NCI-H510A (cell line): ENCODE measurements around the gene PSME4.
"Not testable (repeated sequence)": the region's sequence is repeated elsewhere in the genome, so short reads cannot be mapped to it uniquely, and the experiment has no call there.

ENCODE experiments used
- DNase-seq: peaks from one replicate; lab custom pipeline; 2025; lab: John Stamatoyannopoulos, UW

The PSME4 gene

GRCh38 chr2:53886406-53887280 is 84.2 kb downstream of the PSME4 start:
- no peak for DNase-seq

GRCh38 chr2:53884883-53885282 is 85.9 kb downstream of the PSME4 start:
- DNase-seq, result no peak

- no peak for DNase-seq
Measured at GRCh38 chr2:53881986-53882385, 88.8 kb downstream of the PSME4 start.

GRCh38 chr2:53881360-53881759 is 89.4 kb downstream of the PSME4 start:
- DNase-seq, result no peak

- no peak for DNase-seq
Measured at GRCh38 chr2:53880756-53881155, 90.0 kb downstream of the PSME4 start.

- DNase-seq, result no peak
Measured at GRCh38 chr2:53877556-53877955, 93.2 kb downstream of the PSME4 start.

GRCh38 chr2:53877112-53877511 is 93.7 kb downstream of the PSME4 start:
- no peak for DNase-seq

GRCh38 chr2:53874401-53874950 is 96.3 kb downstream of the PSME4 start:
- DNase-seq, result no peak

- no peak for DNase-seq
Measured at GRCh38 chr2:53867773-53868172, 103.0 kb downstream of the PSME4 start.

- DNase-seq, result no peak
Measured at GRCh38 chr2:53867169-53867568, 103.6 kb downstream of the PSME4 start.

- DNase-seq, result no peak
Measured at GRCh38 chr2:53865962-53866361, 104.8 kb downstream of the PSME4 start.

GRCh38 chr2:53865264-53865663 is 105.5 kb downstream of the PSME4 start:
- DNase-seq, result no peak

GRCh38 chr2:53863538-53864227 is 107.1 kb downstream of the PSME4 start:
- no peak for DNase-seq

- DNase-seq, result no peak
Measured at GRCh38 chr2:53861824-53862223, 109.0 kb downstream of the PSME4 start.

- DNase-seq, result no peak
Measured at GRCh38 chr2:53859206-53860181, 111.3 kb downstream of the PSME4 start, which contains the start of gene GPR75. Gene GPR75, minus strand, starts transcription at chr2:53859967. Its CDS starts 5,211 bp downstream, at chr2:53854756.

GRCh38 chr2:53856272-53856671 is 114.5 kb downstream of the PSME4 start:
- DNase-seq, result no peak

- DNase-seq, result no peak
Measured at GRCh38 chr2:53854678-53855077, 116.1 kb downstream of the PSME4 start.

GRCh38 chr2:53852532-53852931 is 118.3 kb downstream of the PSME4 start:
- no peak for DNase-seq

- DNase-seq, result not testable (repeated sequence)
Measured at GRCh38 chr2:53851052-53851757, 119.6 kb downstream of the PSME4 start.

- no peak for DNase-seq
Measured at GRCh38 chr2:53848062-53848461, 122.7 kb downstream of the PSME4 start.

- DNase-seq, result no peak
Measured at GRCh38 chr2:53843595-53843994, 127.2 kb downstream of the PSME4 start.
